ENCODE data around the gene EVI2A.

The EVI2A gene

DNA sequence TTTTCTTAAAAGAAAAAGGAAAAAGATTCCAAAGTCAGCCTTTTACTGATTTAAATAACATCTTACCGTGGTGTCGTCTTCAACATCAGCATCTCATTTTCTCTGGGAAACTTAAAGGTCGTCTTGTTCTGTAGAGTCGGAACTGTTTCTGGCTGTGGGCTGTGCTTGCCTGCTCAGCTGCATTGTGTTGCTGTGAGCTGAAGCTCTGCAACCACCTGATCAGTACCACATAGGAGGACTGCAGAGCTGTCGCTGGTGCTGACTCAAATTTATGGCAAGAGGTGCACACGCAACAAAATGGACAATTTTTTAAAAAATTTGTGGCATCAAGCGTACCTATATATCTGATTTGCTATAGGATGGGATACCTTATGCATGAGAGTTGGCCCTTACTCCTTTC, 24.3 kb downstream of the EVI2A start, which contains the start of gene OMG:
Gene OMG (minus strand): TSS at position 150 of the 400 bp plus-strand sequence. CDS start 908 bp downstream, outside the sequence.
- no peak for DNase-seq (ENCODE audit: low read depth in 1 of 2, low spot score in 1 of 2)
- TF ChIP-seq POLR2AphosphoS5 (IDR thresholded peaks at IDR 0.05; ENCODE audit: low read depth) = no peak
- no peak for TF ChIP-seq GABPA (IDR thresholded peaks at IDR 0.05; ENCODE audit: low read depth)
- TF ChIP-seq, protein P1, sequence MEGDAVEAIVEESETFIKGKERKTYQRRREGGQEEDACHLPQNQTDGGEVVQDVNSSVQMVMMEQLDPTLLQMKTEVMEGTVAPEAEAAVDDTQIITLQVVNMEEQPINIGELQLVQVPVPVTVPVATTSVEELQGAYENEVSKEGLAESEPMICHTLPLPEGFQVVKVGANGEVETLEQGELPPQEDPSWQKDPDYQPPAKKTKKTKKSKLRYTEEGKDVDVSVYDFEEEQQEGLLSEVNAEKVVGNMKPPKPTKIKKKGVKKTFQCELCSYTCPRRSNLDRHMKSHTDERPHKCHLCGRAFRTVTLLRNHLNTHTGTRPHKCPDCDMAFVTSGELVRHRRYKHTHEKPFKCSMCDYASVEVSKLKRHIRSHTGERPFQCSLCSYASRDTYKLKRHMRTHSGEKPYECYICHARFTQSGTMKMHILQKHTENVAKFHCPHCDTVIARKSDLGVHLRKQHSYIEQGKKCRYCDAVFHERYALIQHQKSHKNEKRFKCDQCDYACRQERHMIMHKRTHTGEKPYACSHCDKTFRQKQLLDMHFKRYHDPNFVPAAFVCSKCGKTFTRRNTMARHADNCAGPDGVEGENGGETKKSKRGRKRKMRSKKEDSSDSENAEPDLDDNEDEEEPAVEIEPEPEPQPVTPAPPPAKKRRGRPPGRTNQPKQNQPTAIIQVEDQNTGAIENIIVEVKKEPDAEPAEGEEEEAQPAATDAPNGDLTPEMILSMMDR (IDR thresholded peaks at IDR 0.05; ENCODE audit: insufficient read depth, low read length) = no peak
- no peak within 1 kb of the TSS for H3K4me3 ChIP-seq (replicated peaks; ENCODE audit: insufficient read depth, low read length)
- no peaks in the 10 kb centered on the region for H3K27me3 ChIP-seq (ENCODE audit: insufficient read depth, poor library complexity, severe bottlenecking)
- no peak within 1 kb of the TSS for H3K27ac ChIP-seq (replicated peaks)

DNA sequence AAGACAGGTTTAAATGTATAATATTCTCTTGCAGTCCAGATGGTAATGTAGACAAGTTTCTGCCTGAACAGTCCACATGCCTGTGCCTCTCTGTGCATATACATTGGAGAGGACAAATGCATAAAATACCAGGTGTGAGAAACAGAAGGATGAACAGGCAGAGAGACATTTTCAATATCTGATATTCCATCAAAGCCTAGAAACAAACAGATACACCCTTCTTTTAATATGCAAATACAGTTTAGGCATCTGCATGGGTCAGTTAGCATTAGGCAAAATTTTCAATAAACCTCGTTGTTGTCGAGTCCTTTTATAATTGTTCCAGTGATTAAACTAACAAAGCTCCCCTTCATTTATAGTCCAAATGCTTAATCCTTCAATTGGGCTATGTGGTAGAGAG, 25.3 kb downstream of the EVI2A start:
- TF ChIP-seq, protein P2, sequence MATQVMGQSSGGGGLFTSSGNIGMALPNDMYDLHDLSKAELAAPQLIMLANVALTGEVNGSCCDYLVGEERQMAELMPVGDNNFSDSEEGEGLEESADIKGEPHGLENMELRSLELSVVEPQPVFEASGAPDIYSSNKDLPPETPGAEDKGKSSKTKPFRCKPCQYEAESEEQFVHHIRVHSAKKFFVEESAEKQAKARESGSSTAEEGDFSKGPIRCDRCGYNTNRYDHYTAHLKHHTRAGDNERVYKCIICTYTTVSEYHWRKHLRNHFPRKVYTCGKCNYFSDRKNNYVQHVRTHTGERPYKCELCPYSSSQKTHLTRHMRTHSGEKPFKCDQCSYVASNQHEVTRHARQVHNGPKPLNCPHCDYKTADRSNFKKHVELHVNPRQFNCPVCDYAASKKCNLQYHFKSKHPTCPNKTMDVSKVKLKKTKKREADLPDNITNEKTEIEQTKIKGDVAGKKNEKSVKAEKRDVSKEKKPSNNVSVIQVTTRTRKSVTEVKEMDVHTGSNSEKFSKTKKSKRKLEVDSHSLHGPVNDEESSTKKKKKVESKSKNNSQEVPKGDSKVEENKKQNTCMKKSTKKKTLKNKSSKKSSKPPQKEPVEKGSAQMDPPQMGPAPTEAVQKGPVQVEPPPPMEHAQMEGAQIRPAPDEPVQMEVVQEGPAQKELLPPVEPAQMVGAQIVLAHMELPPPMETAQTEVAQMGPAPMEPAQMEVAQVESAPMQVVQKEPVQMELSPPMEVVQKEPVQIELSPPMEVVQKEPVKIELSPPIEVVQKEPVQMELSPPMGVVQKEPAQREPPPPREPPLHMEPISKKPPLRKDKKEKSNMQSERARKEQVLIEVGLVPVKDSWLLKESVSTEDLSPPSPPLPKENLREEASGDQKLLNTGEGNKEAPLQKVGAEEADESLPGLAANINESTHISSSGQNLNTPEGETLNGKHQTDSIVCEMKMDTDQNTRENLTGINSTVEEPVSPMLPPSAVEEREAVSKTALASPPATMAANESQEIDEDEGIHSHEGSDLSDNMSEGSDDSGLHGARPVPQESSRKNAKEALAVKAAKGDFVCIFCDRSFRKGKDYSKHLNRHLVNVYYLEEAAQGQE (IDR thresholded peaks at IDR 0.05; ENCODE audit: insufficient replicate concordance, low read depth) = no peak
- TF ChIP-seq GABPA (IDR thresholded peaks at IDR 0.05; ENCODE audit: low read depth) = no peak
- TF ChIP-seq SPI1 (IDR thresholded peaks at IDR 0.05; ENCODE audit: borderline replicate concordance, low read depth) = no peak
- no peak for TF ChIP-seq POLR2AphosphoS5 (IDR thresholded peaks at IDR 0.05; ENCODE audit: low read depth)
- TF ChIP-seq, protein P1 (IDR thresholded peaks at IDR 0.05; ENCODE audit: insufficient read depth, low read length) = no peak
- Histone ChIP-seq H3K4me3 (replicated peaks; ENCODE audit: insufficient read depth, low read length) (no peak overlapping the region), H3K27me3 (ENCODE audit: insufficient read depth, poor library complexity, severe bottlenecking) (no peaks in the 10 kb centered on the region), H3K27ac (replicated peaks) (no peak overlapping the region)
- no peak for DNase-seq (ENCODE audit: low read depth in 1 of 2, low spot score in 1 of 2)

DNA sequence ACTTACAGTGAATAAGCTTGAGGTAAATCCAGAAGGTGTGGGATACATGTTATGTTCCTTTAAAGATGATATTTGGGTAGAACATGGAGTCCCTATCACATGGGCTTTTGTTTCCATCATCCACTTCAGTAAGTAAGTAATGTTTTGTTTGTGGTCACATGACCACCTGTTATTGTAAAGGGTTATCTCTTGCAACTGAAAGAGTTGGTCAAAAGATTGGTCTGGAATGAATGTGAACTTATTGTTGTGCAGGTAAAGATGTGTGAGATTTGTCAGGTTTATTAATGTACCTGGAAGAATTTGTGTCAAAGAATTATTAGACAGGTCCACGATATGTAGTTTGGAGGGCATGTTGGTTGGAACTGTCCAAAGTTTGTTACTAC, 25.9 kb downstream of the EVI2A start:
- DNase-seq (ENCODE audit: low read depth in 1 of 2, low spot score in 1 of 2) = no peak
- Histone ChIP-seq H3K27ac (replicated peaks) (no peak overlapping the region; the same call in 1 of the 2 replicates), H3K27me3 (ENCODE audit: insufficient read depth, poor library complexity, severe bottlenecking) (no peaks in the 10 kb centered on the region), H3K4me3 (replicated peaks; ENCODE audit: insufficient read depth, low read length) (no peak overlapping the region)
- TF ChIP-seq, protein P1 (IDR thresholded peaks at IDR 0.05; ENCODE audit: insufficient read depth, low read length) = no peak
- TF ChIP-seq POLR2AphosphoS5 (IDR thresholded peaks at IDR 0.05; ENCODE audit: low read depth) (no peak), SPI1 (IDR thresholded peaks at IDR 0.05; ENCODE audit: borderline replicate concordance, low read depth) (no peak), GABPA (IDR thresholded peaks at IDR 0.05; ENCODE audit: low read depth) (no peak)
- TF ChIP-seq, protein P2 (IDR thresholded peaks at IDR 0.05; ENCODE audit: insufficient replicate concordance, low read depth) = no peak
